Gastroesophageal sphincter (tissue), 4 donors: ENCODE results near the gene CCDC120. TPM values are rescaled to one million over a fixed set of nuclear protein-coding genes. Genes with fewer than 3 reads are reported as not detected.

Source experiments
- ATAC-seq: fragments of 150-250 bp; one replicate; pipeline ENCODE4 v1.9.1; 2016; ENCODE audit warnings: mild to moderate bottlenecking, moderate library complexity
- H3K27ac ChIP-seq, 4 donors: fragments of 200-600 bp; sonication (generic) in 3 of 4; 1 replicate in 3 of 4; 2 replicates in 1 of 4; pipeline ENCODE4 v1.5.1; 2016 to 2019
- H3K27me3 ChIP-seq: fragments of 200-600 bp; sonication (generic); one replicate; pipeline ENCODE4 v1.5.1; 2019
- H3K36me3 ChIP-seq, 2 donors: fragments of 200-600 bp; sonication (generic); one replicate each; pipeline ENCODE4 v1.5.1; 2019; ENCODE audit warnings: control low read depth in 1 of 2
- H3K4me1 ChIP-seq, 3 donors: fragments of 200-600 bp; sonication (generic); 1 replicate in 2 of 3; 2 replicates in 1 of 3; pipeline ENCODE4 v1.5.1; 2016 to 2019; ENCODE audit warnings: control low read depth in 2 of 3
- H3K4me3 ChIP-seq, 2 donors: fragments of 200-600 bp; sonication (generic); one replicate each; pipeline ENCODE4 v1.5.1; 2019; ENCODE audit warnings: mild to moderate bottlenecking in 1 of 2, moderate library complexity in 1 of 2
- H3K9me3 ChIP-seq, 3 donors: fragments of 200-600 bp; sonication (generic); one replicate each; pipeline ENCODE4 v1.5.1; 2017 to 2019; ENCODE audit warnings: control low read depth in 2 of 3
- EP300 ChIP-seq: sonication (generic); formaldehyde crosslinking; IDR thresholded peaks from one replicate; pipeline ENCODE4 v1.6.1; 2017; ENCODE audit warnings: antibody characterized with exemption, mild to moderate bottlenecking
- POLR2A ChIP-seq, 2 donors: fragments of 450-650 bp; IDR thresholded peaks; one replicate each; pipeline ENCODE4 v1.6.1; 2017; ENCODE audit warnings: antibody characterized with exemption in 2 of 2, mild to moderate bottlenecking in 2 of 2, moderate library complexity in 1 of 2
- POLR2AphosphoS5 ChIP-seq: sonication (generic); formaldehyde crosslinking; IDR thresholded peaks from one replicate; pipeline ENCODE4 v1.6.1; 2017; ENCODE audit warnings: antibody characterized with exemption
- WGBS, 2 donors: methylation state at CpG; one replicate each; pipeline ENCODE4 v1.1.5; 2018; ENCODE audit warnings: low coverage in 1 of 2; 5-methylcytosine and 5-hydroxymethylcytosine counted together
- total RNA-seq, 4 donors: library from RNA; depleted of rRNA; stranded (reverse); fragments of >200 nt; gene quantifications; one replicate each; pipeline ENCODE4 v1.1.0, GENCODE V29; 2016
- TF ChIP-seq, protein P1 (sequence below), 4 experiments: fragments of 200-600 bp in 2 of 4; fragments of 450-650 bp in 2 of 4; sonication (generic) in 1 of 4; IDR thresholded peaks; one replicate each; pipeline ENCODE4 v1.5.1; 2017 to 2019; ENCODE audit warnings: antibody characterized with exemption in 4 of 4, mild to moderate bottlenecking in 2 of 4, moderate library complexity in 2 of 4

CCDC120 gene
- total RNA-seq, 4 donors from 2014 or later = 1.1 to 4.7 (median 2.5) TPM

- WGBS, 2 donors = 67% methylated on average over 1 of the region's 29 CpGs; no CpG with 5 or more reads in 1 of the 2 donors
- no peaks in the 10 kb centered on the region for H3K9me3 ChIP-seq
- H3K36me3 ChIP-seq = peaks cover 0 to 19% of the 10 kb centered on the region in 2 donors
- peaks cover 5 to 32% (median 9%) of the 10 kb centered on the region in 3 donors for H3K4me1 ChIP-seq
- no peak for ATAC-seq
- peak overlapping the region; percentile 97 to 100 (median 98) for H3K27ac ChIP-seq
- peak overlapping the region; percentile 84 to 100 for H3K4me3 ChIP-seq
- TF ChIP-seq, protein P1, sequence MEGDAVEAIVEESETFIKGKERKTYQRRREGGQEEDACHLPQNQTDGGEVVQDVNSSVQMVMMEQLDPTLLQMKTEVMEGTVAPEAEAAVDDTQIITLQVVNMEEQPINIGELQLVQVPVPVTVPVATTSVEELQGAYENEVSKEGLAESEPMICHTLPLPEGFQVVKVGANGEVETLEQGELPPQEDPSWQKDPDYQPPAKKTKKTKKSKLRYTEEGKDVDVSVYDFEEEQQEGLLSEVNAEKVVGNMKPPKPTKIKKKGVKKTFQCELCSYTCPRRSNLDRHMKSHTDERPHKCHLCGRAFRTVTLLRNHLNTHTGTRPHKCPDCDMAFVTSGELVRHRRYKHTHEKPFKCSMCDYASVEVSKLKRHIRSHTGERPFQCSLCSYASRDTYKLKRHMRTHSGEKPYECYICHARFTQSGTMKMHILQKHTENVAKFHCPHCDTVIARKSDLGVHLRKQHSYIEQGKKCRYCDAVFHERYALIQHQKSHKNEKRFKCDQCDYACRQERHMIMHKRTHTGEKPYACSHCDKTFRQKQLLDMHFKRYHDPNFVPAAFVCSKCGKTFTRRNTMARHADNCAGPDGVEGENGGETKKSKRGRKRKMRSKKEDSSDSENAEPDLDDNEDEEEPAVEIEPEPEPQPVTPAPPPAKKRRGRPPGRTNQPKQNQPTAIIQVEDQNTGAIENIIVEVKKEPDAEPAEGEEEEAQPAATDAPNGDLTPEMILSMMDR (IDR thresholded peaks at IDR 0.05) = no peak
- TF ChIP-seq EP300 (no peak), POLR2A (IDR thresholded peaks at IDR 0.05) (no peak), POLR2AphosphoS5 (no peak)
- no peaks in the 10 kb centered on the region for H3K27me3 ChIP-seq
These were observed 16.1 kb upstream of the CCDC120 start for GRCh38 chrX:49042581-49043219.

GRCh38 chrX:49043220-49043986, 15.4 kb upstream of the CCDC120 start, which contains the start of gene TFE3:
TFE3 (minus strand) TSS chrX:49043357; CDS start chrX:49043226, 131 bp downstream.
- H3K4me1 ChIP-seq = peaks cover 5 to 32% (median 9%) of the 10 kb centered on the region in 3 donors
- TF ChIP-seq POLR2AphosphoS5 (peak; percentile 91), EP300 (no peak), POLR2A (IDR thresholded peaks at IDR 0.05) (peak; percentile 81 to 84)
- TF ChIP-seq, protein P1 (IDR thresholded peaks at IDR 0.05) = peak in 3 of 4 experiments; percentile 58 to 74 (median 65)
- H3K4me3 ChIP-seq = peak within 1 kb of the TSS; percentile 84 to 100
- WGBS, 2 donors = 0 to 17% methylated on average over 9 to 13 of the region's 67 CpGs
- no peaks in the 10 kb centered on the region for H3K9me3 ChIP-seq
- H3K36me3 ChIP-seq = peaks cover 0 to 12% of the 10 kb centered on the region in 2 donors
- peak; percentile 91 for ATAC-seq
- H3K27ac ChIP-seq = peak within 1 kb of the TSS; percentile 97 to 100 (median 98)
- no peaks in the 10 kb centered on the region for H3K27me3 ChIP-seq

- Histone ChIP-seq H3K9me3 (no peaks in the 10 kb centered on the region), H3K27me3 (no peaks in the 10 kb centered on the region), H3K4me1 (peaks cover 5 to 28% (median 8%) of the 10 kb centered on the region in 3 donors), H3K27ac (peak overlapping the region; percentile 69 to 81 (median 76)), H3K4me3 (no peak overlapping the region), H3K36me3 (peaks cover 0 to 6% of the 10 kb centered on the region in 2 donors)
- TF ChIP-seq POLR2AphosphoS5 (no peak), POLR2A (IDR thresholded peaks at IDR 0.05) (no peak), EP300 (no peak)
- TF ChIP-seq, protein P1 (IDR thresholded peaks at IDR 0.05) = no peak
- 36% methylated on average over 7 of the region's 13 CpGs; no CpG with 5 or more reads in 1 of the 2 donors for WGBS, 2 donors
- no peak for ATAC-seq
These were observed 14.9 kb upstream of the CCDC120 start for GRCh38 chrX:49043987-49044281.

- 30 to 38% methylated on average over 2 to 12 of the region's 79 CpGs for WGBS, 2 donors
- peak in 1 of 2 donors; percentile 20 for TF ChIP-seq POLR2A (IDR thresholded peaks at IDR 0.05)
- TF ChIP-seq POLR2AphosphoS5 = no peak
- peak; percentile 74 for ATAC-seq
These were observed 5.4 kb upstream of the CCDC120 start for GRCh38 chrX:49053223-49054072.

More at GRCh38 chrX:49053223-49054072, 5.4 kb upstream of the CCDC120 start:
- H3K27ac ChIP-seq = peak overlapping the region; percentile 87 to 89 (median 88)
- H3K36me3 ChIP-seq = no peaks in the 10 kb centered on the region
- no peaks in the 10 kb centered on the region for H3K9me3 ChIP-seq
- peaks cover 0 to 6% (median 0%) of the 10 kb centered on the region in 3 donors for H3K4me1 ChIP-seq
- no peaks in the 10 kb centered on the region for H3K27me3 ChIP-seq
- peak overlapping the region; percentile 73 to 93 for H3K4me3 ChIP-seq
